Right lobe of liver (tissue), 4 donors: ENCODE data around the gene DPP10.

Experiments
- POLR2A ChIP-seq: fragments of 450-650 bp; IDR thresholded peaks from one replicate; pipeline ENCODE4 v1.6.1; 2017; ENCODE audit warnings: antibody characterized with exemption, mild to moderate bottlenecking
- TF ChIP-seq, protein P1 (sequence below), 4 donors: fragments of 200-600 bp in 3 of 4; fragments of 450-650 bp in 1 of 4; IDR thresholded peaks; one replicate each; pipeline versions ENCODE4 v1.5.1 to v1.8.0; 2016 to 2022; ENCODE audit warnings: antibody characterized with exemption in 4 of 4, mild to moderate bottlenecking in 2 of 4
- donor health status: DM: no; HTN: no; CAD: no.
- donor health status: DM: no; HTN: no; CAD: no.
- donor health status: DM: no; HTN: yes; CAD: no.

DNA sequence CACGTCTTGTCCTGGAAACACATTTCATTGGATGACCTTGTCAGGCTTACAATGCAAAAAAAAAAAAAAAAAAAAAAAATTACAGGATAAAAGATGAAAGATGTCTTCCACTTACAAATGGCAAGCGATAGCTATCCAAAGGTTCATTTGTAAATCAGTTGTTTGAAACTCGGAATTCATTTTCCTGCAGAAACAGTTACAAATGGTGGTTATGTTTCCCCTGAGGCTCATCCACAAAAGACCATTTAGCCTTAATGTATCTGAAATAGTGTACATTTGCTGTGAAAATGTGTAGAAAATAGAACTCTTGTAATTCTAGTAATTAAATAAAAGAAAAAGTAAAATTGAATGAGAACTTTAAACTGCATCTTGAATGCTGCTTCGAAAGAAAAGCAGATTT lies 25.9 kb downstream of the DPP10 start:
- TF ChIP-seq POLR2A, result no peak
- TF ChIP-seq, protein P1, sequence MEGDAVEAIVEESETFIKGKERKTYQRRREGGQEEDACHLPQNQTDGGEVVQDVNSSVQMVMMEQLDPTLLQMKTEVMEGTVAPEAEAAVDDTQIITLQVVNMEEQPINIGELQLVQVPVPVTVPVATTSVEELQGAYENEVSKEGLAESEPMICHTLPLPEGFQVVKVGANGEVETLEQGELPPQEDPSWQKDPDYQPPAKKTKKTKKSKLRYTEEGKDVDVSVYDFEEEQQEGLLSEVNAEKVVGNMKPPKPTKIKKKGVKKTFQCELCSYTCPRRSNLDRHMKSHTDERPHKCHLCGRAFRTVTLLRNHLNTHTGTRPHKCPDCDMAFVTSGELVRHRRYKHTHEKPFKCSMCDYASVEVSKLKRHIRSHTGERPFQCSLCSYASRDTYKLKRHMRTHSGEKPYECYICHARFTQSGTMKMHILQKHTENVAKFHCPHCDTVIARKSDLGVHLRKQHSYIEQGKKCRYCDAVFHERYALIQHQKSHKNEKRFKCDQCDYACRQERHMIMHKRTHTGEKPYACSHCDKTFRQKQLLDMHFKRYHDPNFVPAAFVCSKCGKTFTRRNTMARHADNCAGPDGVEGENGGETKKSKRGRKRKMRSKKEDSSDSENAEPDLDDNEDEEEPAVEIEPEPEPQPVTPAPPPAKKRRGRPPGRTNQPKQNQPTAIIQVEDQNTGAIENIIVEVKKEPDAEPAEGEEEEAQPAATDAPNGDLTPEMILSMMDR (IDR thresholded peaks at IDR 0.05), result no peak
